Measurements from ENCODE around the gene NOL4L. TPM values are rescaled to one million over a fixed set of nuclear protein-coding genes. Genes with fewer than 3 reads are reported as not detected.

Gene NOL4L
- polyA plus RNA-seq, 2 of the 4 experiments (the other 2 are of a cell fraction): 9.5 to 11.8 TPM

- peak in 1 of 2 experiments; percentile 29; a peak in 3 of 6 replicates for ATAC-seq
- no peak for TF ChIP-seq TFCP2L1 (CRISPR knock-in tag; IDR thresholded peaks at IDR 0.05)
- TF ChIP-seq USF2 (IDR thresholded peaks at IDR 0.05): no peak
- no peak for TF ChIP-seq ZSCAN20 (CRISPR knock-in tag; IDR thresholded peaks at IDR 0.05)
- TF ChIP-seq MAX (IDR thresholded peaks at IDR 0.05): no peak
- TF ChIP-seq JUNB (IDR thresholded peaks at IDR 0.05): no peak
- no peak for TF ChIP-seq MAZ (IDR thresholded peaks at IDR 0.05; ENCODE audit: borderline replicate concordance, low read depth, low read length)
- TF ChIP-seq BCL3 (IDR thresholded peaks at IDR 0.05): no peak
- TF ChIP-seq REST (IDR thresholded peaks at IDR 0.05): no peak
- TF ChIP-seq RARB (CRISPR knock-in tag; IDR thresholded peaks at IDR 0.05): no peak
- TF ChIP-seq SREBF2 (IDR thresholded peaks at IDR 0.05): no peak
- TF ChIP-seq TP53 (CRISPR knock-in tag; IDR thresholded peaks at IDR 0.05): no peak
- TF ChIP-seq HOXB5 (CRISPR knock-in tag; IDR thresholded peaks at IDR 0.05): no peak
- no peak for TF ChIP-seq GATA3 (IDR thresholded peaks at IDR 0.05; ENCODE audit: borderline replicate concordance)
- ChIA-PET POLR2A (no interaction called here), CTCF (interaction anchor here (1.2 to 2.1 kb wide), 4 partner anchors 18 to 108 kb away, joined by 3 to 7 read pairs (median 4); no protein-coding TSS in a partner anchor)
- DNase-seq (ENCODE audit: low read depth in 1 of 2, low spot score in 1 of 2): no peak
- H3K9me3 ChIP-seq: peaks cover 7% of the 10 kb centered on the region
- no peak for FAIRE-seq
- no peak overlapping the region for H3K27ac ChIP-seq
- H3K4me1 ChIP-seq: no peaks in the 10 kb centered on the region
- 68% methylated on average over 12 of the region's 13 CpGs for WGBS (ENCODE audit: missing lambda C conversion rate)
- H3K4me2 ChIP-seq: no peak overlapping the region
- H3K4me3 ChIP-seq: no peak overlapping the region
Measured at GRCh38 chr20:32544893-32545840, 40.0 kb downstream of the NOL4L start.

- TF ChIP-seq USF2 (IDR thresholded peaks at IDR 0.05): no peak
- FAIRE-seq: no peak
- no peak overlapping the region for H3K4me2 ChIP-seq
- no peak overlapping the region for H3K27ac ChIP-seq
- POLR2A ChIA-PET: no interaction called here
- CTCF ChIA-PET: interaction anchor here (1.3 to 2.1 kb wide), 4 partner anchors 17 to 109 kb away, joined by 3 to 7 read pairs (median 4); no protein-coding TSS in a partner anchor
- no peaks in the 10 kb centered on the region for H3K9me3 ChIP-seq
- no peak for ATAC-seq
- H3K4me1 ChIP-seq: no peaks in the 10 kb centered on the region
- H3K4me3 ChIP-seq: no peak overlapping the region
- DNase-seq (ENCODE audit: low read depth in 1 of 2, low spot score in 1 of 2): no peak
- 55% methylated on average over 5 of the region's 5 CpGs for WGBS (ENCODE audit: missing lambda C conversion rate)
Measured at GRCh38 chr20:32544260-32544722, 40.8 kb downstream of the NOL4L start.
